CD1c-positive myeloid dendritic cell (primary cell): ENCODE measurements around the gene SMIM10L2A.
"Not testable (repeated sequence)": the region's sequence is repeated elsewhere in the genome, so short reads cannot be mapped to it uniquely, and the experiment has no call there.

Source experiments
- DNase-seq: peaks from one replicate; pipeline ENCODE4 v3.0.0-alpha.2; 2016; ENCODE audit errors: extremely low spot score

Gene SMIM10L2A

GRCh38 chrX:135423173-135423864 lies 1.6 kb downstream of the SMIM10L2A start:
- not testable (repeated sequence) for DNase-seq

DNA sequence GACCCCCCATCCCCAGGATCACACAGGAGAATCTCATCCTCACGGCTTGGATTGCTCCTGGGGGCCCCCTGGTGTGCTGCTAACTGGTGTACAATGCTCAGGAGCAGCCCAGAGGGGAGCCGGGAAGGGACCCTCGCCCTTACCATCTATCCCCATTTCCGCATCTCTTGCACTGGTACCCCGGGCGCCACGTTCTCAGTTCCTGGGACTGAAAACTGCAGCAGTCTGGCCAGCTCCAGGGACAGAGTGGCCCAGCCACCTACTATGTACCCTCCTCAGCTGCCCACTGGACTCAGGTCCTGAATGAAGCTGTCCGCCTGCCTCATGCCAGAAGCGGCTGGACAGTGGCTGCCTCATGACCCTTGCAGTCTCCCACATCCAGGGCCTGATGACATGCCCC lies 2.7 kb downstream of the SMIM10L2A start:
- no peak for DNase-seq

GRCh38 chrX:135425026-135425965 lies 3.6 kb downstream of the SMIM10L2A start:
- no peak for DNase-seq

DNA sequence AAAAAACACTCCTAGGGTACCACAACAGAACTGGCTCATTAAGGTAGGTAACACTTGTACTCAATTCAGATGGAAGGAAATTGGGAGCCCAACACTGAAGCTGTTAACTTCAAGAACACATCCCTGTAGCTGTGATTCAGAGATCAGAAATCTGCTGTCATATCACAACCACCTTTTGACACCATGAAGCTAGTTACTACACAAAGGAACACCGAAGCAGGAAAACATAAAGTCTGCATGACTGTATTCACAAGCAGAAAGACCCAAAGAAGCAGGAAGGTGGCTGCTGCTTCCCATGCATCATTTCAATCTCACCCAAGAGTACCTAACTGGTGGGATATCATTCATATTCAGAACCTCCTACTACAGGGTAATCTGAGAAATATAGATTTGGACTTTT lies 7.7 kb downstream of the SMIM10L2A start:
- no peak for DNase-seq

DNA sequence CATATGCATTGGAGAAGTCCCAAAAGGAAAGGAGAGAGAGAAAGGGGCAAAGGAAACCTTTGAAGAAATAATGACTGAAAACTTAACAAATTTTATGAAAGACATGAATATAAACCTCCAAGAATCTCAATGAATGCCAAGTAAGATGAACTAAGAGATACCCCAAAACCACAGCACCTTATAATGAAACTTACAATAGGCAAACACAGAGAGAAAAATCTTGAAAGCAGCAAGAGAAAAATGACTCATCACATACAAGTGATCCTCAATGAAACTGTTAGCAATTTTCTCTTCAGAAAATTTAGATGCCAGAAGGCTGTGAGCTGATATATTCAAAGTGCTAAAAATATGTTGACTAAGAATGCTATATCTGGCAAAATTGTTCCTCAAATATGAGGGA lies 10.1 kb downstream of the SMIM10L2A start:
- no peak for DNase-seq

DNA sequence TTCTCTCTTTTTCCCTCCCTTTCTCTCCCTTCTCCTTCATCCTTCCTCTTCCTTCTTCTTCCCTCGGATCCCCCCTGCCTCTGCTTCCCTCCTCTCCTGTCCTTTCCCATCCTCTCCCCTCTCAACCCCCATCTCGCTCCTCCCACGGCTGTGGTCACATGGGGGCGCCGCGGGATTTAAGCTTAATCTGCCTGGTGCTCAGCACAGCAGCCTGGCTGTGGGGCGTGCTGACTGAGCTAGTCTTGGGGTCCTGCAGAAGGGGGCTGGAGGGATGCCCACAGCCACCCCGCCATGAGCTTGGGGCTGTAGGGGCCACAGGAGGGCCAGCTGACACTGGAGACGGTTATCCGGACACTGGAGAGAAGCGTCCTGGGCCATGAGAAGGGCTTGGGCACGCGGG lies 10.7 kb downstream of the SMIM10L2A start:
- DNase-seq: no peak

DNA sequence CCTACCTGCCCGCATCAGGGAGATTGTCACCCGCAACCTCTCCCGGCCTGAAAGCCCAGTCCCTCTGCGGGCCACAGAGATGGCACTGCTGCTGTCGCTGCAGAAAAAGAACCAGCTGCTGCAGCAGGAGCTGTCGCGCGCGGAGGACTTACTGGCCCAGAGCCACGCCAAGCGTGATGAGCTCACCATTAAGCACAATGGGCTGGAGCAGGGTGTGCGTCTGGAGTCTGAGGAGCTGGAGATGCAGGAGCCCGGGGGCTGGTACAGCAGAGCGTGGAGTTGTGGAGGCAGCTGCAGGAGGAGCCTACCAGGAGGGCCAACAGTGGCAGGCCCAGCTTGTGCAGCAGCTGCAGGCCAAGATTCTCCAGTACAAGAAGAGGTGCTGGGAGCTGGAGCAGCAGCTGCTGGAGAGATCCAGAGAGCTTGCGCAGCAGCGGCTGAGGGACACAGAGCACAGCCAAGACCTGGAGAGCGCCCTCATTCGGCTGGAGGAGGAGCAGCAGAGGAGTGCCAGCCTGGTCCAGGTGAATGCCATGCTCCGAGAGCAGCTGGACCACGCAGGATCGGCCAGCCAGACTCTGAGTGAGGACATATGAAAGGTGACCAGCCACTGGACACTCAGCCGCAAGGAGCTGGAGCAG lies 11.3 kb downstream of the SMIM10L2A start:
- no peak for DNase-seq

DNA sequence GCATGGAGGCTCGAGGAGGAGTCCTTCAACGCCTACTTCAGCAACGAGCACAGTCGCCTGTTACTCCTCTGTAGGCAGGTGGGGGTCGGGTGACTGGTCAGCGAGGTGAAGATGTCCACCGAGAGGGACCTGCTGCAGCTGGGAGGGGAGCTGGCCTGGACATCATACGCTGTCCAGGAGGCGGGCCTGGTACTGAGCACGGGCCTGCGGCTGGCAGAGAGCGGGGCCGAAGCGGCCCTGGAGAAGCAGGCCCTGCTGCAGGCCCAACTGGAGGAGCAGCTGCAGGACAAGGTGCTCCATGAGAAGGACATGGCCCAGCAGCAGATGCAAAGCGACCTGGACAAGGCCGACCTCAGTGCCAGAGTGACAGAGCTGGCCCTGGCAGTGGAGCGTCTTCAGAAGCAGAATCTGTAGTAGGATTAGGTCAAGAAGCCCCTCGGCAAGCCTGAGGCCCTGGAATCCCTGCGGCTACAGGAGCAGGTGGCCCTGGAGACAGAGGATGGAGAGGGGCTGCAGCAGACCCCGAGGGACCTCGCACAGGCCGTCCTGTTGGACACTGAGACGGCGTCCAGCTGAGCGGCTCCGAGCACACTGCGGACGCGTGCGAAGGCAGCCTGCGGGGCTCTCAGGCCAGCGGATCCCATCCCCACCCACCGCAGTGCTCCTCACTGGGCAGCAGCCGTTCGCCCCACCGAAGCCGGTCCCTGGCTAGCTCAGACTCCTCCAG lies 11.9 kb downstream of the SMIM10L2A start:
- no peak for DNase-seq

DNA sequence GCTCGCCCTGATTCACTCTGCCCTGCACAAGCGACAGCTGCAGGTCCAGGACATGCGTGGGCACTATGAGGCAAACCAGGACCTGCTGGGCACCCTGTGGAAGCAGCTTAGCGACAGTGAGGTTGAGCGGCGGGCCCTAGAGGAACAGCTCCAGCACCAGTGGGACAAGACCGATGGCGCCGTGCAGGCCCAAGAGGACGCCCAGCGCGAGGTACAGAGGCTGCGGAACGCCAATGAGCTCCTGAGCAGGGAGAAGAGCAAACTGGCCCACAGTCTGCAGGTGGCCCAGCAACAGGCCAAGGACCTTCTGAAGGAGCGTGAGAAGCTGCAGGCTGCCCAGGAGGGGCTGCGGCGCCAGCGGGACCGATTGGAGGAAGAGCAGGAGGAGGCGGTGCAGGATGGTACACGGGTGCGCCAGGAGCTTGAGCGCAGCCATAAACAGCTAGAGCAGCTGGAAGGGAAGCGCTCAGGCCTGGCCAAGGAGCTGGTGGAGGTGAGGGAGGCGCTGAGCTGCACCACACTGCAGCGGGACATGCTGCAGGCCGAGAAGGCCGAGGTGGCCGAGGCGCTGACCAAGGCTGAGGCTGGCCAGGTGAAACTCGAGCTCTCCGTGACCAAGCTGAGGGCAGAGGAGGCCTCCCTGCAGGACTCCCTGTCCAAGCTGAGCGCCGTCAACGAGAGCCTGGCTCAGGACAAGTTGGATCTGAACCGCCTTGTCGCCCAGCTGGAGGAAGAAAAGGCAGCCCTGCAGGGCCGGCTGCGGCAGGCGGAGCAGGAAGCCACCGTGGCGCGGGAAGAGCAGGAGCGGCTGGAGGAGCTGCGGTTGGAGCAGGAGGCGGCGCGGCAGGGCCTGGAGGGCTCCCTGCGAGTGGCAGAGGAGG lies 12.8 kb downstream of the SMIM10L2A start:
- DNase-seq: no peak

DNA sequence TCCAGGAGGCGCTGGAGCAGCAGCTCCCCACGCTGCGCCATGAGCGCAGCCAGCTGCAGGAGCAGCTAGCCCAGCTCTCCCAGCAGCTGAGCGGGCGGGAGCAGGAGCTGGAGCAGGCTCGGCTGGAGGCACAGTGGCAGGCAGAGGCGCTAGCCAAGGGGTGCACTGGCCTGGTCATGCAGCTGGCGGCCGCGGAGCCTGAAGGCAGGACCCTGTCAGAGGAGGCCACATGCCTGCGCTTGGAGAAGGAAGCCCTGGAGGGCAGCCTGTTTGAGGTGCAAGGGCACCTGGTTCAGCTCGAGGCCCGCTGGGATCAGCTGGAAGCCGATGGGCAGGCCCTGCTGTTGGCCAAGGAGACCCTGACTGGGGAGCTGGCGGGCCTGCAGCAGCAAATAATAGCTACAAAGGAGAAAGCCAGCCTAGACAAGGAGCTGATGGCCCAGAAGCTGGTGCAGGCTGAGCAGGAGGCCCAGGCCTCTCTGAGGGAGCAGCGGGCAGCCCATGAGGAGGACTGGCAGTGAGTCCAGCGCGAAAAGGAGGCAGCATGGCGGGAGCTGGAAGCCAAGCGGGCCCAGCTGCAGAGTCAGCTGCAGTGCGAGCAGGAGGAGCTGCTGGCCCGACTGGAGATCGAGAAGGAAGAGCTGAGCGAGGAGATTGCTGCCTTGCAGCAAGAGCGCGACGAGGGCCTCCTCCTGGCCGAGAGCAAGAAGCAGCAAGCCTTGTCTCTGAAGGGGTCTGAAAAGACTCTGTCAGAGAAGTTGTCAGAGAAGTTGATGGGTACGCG lies 13.6 kb downstream of the SMIM10L2A start:
- DNase-seq: no peak

DNA sequence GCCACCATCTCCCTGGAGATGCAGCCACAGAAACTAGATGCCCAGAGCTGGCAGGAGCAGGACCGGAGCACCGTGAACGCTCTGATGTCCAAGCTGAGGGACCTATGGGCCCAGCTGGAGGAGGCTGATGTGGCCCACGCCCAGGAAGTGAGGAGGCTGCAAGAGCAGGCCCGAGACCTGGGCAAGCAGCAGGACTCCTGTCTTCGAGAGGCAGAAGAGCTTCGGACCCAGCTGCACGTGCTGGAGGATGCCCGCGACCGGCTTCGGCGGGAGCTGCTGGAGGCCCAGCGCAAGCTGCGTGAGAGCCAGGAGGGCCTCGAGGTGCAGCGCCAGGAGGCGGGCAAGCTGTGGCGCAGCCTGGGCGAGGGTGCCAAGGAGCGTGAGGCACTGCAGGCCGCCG lies 14.2 kb downstream of the SMIM10L2A start:
- no peak for DNase-seq

- no peak for DNase-seq
These were observed 14.7 kb downstream of the SMIM10L2A start for GRCh38 chrX:135436456-135436855.

DNA sequence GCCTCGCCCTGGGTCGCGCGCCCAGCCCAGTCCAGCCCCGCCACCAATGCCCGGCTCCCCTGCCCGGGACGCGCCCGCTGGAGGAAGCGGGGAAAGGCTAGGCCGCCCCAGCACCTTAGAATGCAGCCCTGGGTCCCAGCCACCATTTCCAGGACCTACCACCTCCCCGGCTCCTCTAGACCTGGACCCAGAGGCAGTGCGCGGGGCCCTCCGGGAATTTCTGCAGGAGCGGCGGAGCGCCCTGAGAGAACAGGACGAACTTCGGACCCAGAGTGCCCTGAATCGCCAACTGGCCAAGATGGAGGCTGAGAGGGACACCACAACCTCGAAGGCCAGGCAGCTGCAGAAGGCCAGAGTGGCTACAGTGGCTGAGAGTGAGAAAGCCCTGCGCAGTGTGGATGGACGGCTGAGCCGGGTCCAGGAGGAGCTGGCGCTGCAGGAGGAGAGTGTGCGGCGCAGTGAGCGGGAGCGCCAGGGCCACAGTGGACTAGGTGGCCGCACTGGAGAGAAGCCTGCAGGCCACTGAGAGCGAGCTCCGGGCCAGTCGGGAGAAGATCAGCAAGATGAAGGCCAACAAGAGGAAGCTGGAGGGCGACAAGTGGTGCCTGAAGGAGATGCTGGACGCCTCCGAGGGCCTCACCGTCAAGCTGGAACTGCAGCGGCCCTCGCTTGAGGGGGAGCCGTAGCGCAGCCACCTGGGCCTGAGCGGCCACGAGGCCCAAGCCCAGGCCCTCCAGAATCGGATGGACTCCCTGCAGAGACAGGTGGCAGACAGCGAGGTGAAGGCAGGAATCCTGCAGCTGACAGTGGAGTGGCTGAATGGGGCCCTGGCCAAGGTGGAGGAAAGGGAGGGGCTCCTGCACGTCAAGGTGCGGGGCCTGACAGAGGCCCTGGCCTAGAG lies 15.5 kb downstream of the SMIM10L2A start:
- DNase-seq: no peak

GRCh38 chrX:135437867-135438733 lies 16.4 kb downstream of the SMIM10L2A start:
- DNase-seq: no peak

GRCh38 chrX:135438734-135439043 lies 16.9 kb downstream of the SMIM10L2A start:
- DNase-seq: no peak

- no peak for DNase-seq
These were observed 28.1 kb downstream of the SMIM10L2A start for GRCh38 chrX:135449637-135450550.

DNA sequence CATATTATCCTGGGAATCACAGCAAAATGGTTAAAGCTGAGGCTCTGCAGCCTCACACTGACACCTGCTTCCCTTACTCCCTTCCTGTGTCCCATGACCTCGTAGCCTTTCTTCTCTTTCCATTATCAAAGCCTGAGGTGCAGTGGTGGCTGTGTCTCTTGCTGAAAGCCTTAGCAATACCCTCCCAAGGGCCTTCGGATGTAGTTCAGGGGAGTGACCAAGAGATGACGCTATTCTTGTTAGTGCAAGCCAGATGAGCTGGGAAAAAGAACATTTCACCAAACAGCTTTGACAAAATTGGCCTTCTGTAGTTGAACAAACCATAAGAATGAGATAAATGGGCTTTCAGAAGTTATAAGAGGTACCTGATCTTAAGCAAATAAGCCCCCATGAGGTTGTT lies 31.6 kb downstream of the SMIM10L2A start:
- DNase-seq: no peak
